Caco-2 (cell line): Measurements from ENCODE around the gene SCUBE1. TPM values are rescaled to one million over a fixed set of nuclear protein-coding genes. Genes with fewer than 3 reads are reported as not detected.

Experiments
- BruUV-seq: library from RNA; stranded (reverse); fragments of 400-500 nt; replicated peaks from 2 replicates; lab custom pipeline; 2021; lab: Mats Ljungman, UMichigan
- CTCF ChIA-PET: fragments of 300-600 bp; sonication (Branson Sonifier 250); formaldehyde crosslinking; loops from one replicate; lab custom pipeline; 2022; ENCODE audit warnings: antibody characterized with exemption; lab: Charles Lee
- POLR2A ChIA-PET: fragments of 300-600 bp; sonication (Branson Sonifier 250); formaldehyde crosslinking; loops from one replicate; lab custom pipeline; 2022; ENCODE audit warnings: antibody characterized with exemption; lab: Charles Lee
- DNase-seq, 2 experiments: peaks; one replicate each; pipeline versions ENCODE4 v3.0.0 to v3.0.0-alpha.2; 2020 to 2022
- H3K27me3 ChIP-seq: replicated peaks from 2 replicates; pipeline ENCODE4 v1.6.0; 2011; ENCODE audit warnings: low read length; ENCODE audit not compliant: control insufficient read depth, insufficient read depth
- H3K36me3 ChIP-seq: 2 replicates; pipeline ENCODE4 v1.5.1; 2011; ENCODE audit warnings: low read length; ENCODE audit not compliant: control insufficient read depth, insufficient read depth
- H3K4me1 ChIP-seq: fragments of 250-450 bp; sonication (Bioruptor Pico); 2 replicates; pipeline ENCODE4 v1.5.1; 2020; ENCODE audit warnings: mild to moderate bottlenecking
- H3K4me3 ChIP-seq: 2 replicates; pipeline ENCODE4 v1.5.1; 2011; ENCODE audit warnings: low read depth, mild to moderate bottlenecking, control low read depth, low read length
- H3K9me3 ChIP-seq: fragments of 250-450 bp; sonication (Bioruptor Pico); 2 replicates; pipeline ENCODE4 v1.5.1; 2020; ENCODE audit warnings: mild to moderate bottlenecking, moderate library complexity
- H3K27ac Mint-ChIP-seq: one replicate; pipeline ENCODE4 v1.8.0; 2022; ENCODE audit warnings: mixed read lengths; ENCODE audit not compliant: unreplicated experiment
- H3K27me3 Mint-ChIP-seq: one replicate; pipeline ENCODE4 v1.8.0; 2022; ENCODE audit warnings: mixed read lengths; ENCODE audit not compliant: insufficient read depth, unreplicated experiment
- H3K36me3 Mint-ChIP-seq: one replicate; pipeline ENCODE4 v1.8.0; 2022; ENCODE audit warnings: mild to moderate bottlenecking, mixed read lengths; ENCODE audit not compliant: insufficient read depth, unreplicated experiment
- H3K4me1 Mint-ChIP-seq: one replicate; pipeline ENCODE4 v1.8.0; 2022; ENCODE audit warnings: low read depth, mixed read lengths; ENCODE audit not compliant: unreplicated experiment
- H3K4me3 Mint-ChIP-seq: one replicate; pipeline ENCODE4 v1.8.0; 2022; ENCODE audit warnings: mild to moderate bottlenecking, moderate library complexity, mixed read lengths; ENCODE audit not compliant: unreplicated experiment
- H3K9me3 Mint-ChIP-seq: one replicate; pipeline ENCODE4 v1.8.0; 2022; ENCODE audit warnings: mixed read lengths; ENCODE audit not compliant: unreplicated experiment
- intact Hi-C: fragments of 100-400 bp; cut with micrococcal nuclease; formaldehyde crosslinking; loops from one replicate; pipeline ENCODE4 v1.10.0; 2022; ENCODE audit not compliant: unreplicated experiment
- total RNA-seq: library from RNA; stranded (reverse); gene quantifications from 2 replicates; pipeline ENCODE4 v1.2.3, GENCODE V29; 2022
- TF ChIP-seq, protein P1 (sequence below), 2 experiments: fragments of 200-600 bp in 1 of 2; IDR thresholded peaks; 1 replicate in 1 of 2; 2 replicates in 1 of 2; pipeline versions ENCODE4 v1.5.1 to v1.8.0; 2011 to 2022; ENCODE audit warnings: antibody characterized with exemption in 1 of 2, control low read depth in 1 of 2, inconsistent platforms in 1 of 2, low read depth in 1 of 2, low read length in 1 of 2, mild to moderate bottlenecking in 1 of 2, moderate library complexity in 1 of 2; ENCODE audit not compliant: insufficient read depth in 1 of 2, severe bottlenecking in 1 of 2, unreplicated experiment in 1 of 2

The SCUBE1 gene
- total RNA-seq, 1 experiment from 2014 or later: not detected

DNA sequence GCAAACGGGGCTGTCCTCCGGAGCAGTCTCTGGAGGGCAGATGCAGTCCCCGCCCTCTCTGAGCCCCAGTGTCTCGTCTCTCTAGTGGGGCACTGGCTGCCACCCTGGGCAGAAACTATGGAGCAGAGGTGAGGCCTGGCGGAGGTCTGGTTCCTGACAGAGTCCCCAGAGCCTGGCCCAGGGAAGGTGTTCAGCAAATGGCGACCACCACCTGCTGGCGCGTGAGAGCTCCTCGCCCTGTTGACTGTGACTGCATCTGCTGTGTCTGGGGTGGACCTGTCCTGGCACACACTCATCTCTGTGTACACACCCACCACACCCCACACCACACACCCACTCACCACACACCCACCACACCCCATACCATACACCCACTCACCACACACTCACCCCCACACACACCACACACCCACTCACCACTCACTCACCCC, 137.9 kb downstream of the SCUBE1 start:
- H3K27me3 Mint-ChIP-seq: no peaks in the 10 kb centered on the region
- ChIA-PET CTCF (no interaction called here), POLR2A (no interaction called here)
- BruUV-seq: no TSS peak
- intact Hi-C loops: no loop called here
- no peaks in the 10 kb centered on the region for H3K4me1 ChIP-seq
- TF ChIP-seq, protein P1, sequence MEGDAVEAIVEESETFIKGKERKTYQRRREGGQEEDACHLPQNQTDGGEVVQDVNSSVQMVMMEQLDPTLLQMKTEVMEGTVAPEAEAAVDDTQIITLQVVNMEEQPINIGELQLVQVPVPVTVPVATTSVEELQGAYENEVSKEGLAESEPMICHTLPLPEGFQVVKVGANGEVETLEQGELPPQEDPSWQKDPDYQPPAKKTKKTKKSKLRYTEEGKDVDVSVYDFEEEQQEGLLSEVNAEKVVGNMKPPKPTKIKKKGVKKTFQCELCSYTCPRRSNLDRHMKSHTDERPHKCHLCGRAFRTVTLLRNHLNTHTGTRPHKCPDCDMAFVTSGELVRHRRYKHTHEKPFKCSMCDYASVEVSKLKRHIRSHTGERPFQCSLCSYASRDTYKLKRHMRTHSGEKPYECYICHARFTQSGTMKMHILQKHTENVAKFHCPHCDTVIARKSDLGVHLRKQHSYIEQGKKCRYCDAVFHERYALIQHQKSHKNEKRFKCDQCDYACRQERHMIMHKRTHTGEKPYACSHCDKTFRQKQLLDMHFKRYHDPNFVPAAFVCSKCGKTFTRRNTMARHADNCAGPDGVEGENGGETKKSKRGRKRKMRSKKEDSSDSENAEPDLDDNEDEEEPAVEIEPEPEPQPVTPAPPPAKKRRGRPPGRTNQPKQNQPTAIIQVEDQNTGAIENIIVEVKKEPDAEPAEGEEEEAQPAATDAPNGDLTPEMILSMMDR (IDR thresholded peaks at IDR 0.05; ENCODE audit: insufficient read depth in 1 of 2, low read depth in 1 of 2, low read length in 1 of 2, severe bottlenecking in 1 of 2, unreplicated experiment in 1 of 2): no peak
- H3K27me3 ChIP-seq: no peaks in the 10 kb centered on the region
- H3K27ac Mint-ChIP-seq: no peak overlapping the region
- H3K4me1 Mint-ChIP-seq: no peaks in the 10 kb centered on the region
- no peaks in the 10 kb centered on the region for H3K36me3 ChIP-seq
- no peaks in the 10 kb centered on the region for H3K36me3 Mint-ChIP-seq
- H3K4me3 Mint-ChIP-seq: no peak overlapping the region
- DNase-seq: no peak
- H3K9me3 ChIP-seq: no peaks in the 10 kb centered on the region
- no peak overlapping the region for H3K4me3 ChIP-seq
- H3K9me3 Mint-ChIP-seq: no peaks in the 10 kb centered on the region

GRCh38 chr22:43203471-43203981, 139.6 kb downstream of the SCUBE1 start:
- no peaks in the 10 kb centered on the region for H3K9me3 ChIP-seq
- ChIA-PET POLR2A (no interaction called here), CTCF (no interaction called here)
- no peak for DNase-seq
- Mint-ChIP-seq H3K27ac (no peak overlapping the region), H3K4me1 (no peaks in the 10 kb centered on the region), H3K27me3 (no peaks in the 10 kb centered on the region), H3K36me3 (no peaks in the 10 kb centered on the region), H3K9me3 (no peaks in the 10 kb centered on the region), H3K4me3 (no peak overlapping the region)
- TF ChIP-seq, protein P1 (IDR thresholded peaks at IDR 0.05; ENCODE audit: insufficient read depth in 1 of 2, low read depth in 1 of 2, low read length in 1 of 2, severe bottlenecking in 1 of 2, unreplicated experiment in 1 of 2): no peak
- BruUV-seq: no TSS peak
- no peaks in the 10 kb centered on the region for H3K36me3 ChIP-seq
- intact Hi-C loops: no loop called here
- no peaks in the 10 kb centered on the region for H3K4me1 ChIP-seq
- no peak overlapping the region for H3K4me3 ChIP-seq
- H3K27me3 ChIP-seq: no peaks in the 10 kb centered on the region

DNA sequence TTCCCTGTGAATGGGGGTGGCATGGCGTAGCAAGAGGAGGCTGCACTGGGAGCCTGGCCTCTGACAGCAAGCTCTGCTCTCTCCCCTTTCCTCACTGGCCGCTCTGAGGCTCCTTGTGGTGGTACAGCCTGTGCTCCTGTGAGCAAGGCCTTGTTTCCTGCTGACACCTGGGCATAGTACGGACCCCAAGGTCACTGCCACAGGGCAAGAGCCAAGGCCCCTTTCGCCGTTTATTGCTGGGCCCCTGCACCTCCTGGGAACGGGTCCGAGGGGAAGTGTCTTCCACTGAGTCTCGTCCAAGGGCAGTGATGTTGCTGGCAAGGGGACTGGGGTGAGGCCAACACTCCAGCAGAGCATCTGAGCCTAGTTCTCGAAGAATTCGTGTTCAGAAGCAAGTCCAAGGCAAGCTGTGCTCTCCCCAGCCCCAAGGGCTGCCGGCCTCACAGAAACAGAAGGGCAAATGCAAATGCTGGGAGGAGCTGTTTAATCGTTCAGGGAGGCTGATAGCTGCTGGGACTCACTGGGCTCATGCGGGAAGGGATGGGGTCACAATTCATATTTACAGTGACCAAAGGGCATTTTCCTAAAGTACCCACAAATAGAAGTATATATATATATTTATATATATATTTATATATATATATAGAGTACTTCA, 140.3 kb downstream of the SCUBE1 start:
- intact Hi-C loops: no loop called here
- H3K9me3 ChIP-seq: no peaks in the 10 kb centered on the region
- H3K27ac Mint-ChIP-seq: no peak overlapping the region
- no peak for DNase-seq
- H3K4me1 ChIP-seq: no peaks in the 10 kb centered on the region
- no TSS peak for BruUV-seq
- no peaks in the 10 kb centered on the region for H3K4me1 Mint-ChIP-seq
- H3K36me3 ChIP-seq: no peaks in the 10 kb centered on the region
- TF ChIP-seq, protein P1 (IDR thresholded peaks at IDR 0.05; ENCODE audit: insufficient read depth in 1 of 2, low read depth in 1 of 2, low read length in 1 of 2, severe bottlenecking in 1 of 2, unreplicated experiment in 1 of 2): no peak
- no peaks in the 10 kb centered on the region for H3K27me3 Mint-ChIP-seq
- no peaks in the 10 kb centered on the region for H3K36me3 Mint-ChIP-seq
- H3K9me3 Mint-ChIP-seq: no peaks in the 10 kb centered on the region
- no peak overlapping the region for H3K4me3 ChIP-seq
- ChIA-PET POLR2A (no interaction called here), CTCF (no interaction called here)
- no peak overlapping the region for H3K4me3 Mint-ChIP-seq
- H3K27me3 ChIP-seq: no peaks in the 10 kb centered on the region
